GM19099 (cell line): ENCODE results near the gene TRPV4.

Experiments
- POLR2A ChIP-seq: IDR thresholded peaks from 3 replicates; pipeline ENCODE4 v1.6.1; 2011; ENCODE audit warnings: low read depth; ENCODE audit not compliant: insufficient read length; ENCODE audit errors: extremely low read depth

TRPV4 gene

DNA sequence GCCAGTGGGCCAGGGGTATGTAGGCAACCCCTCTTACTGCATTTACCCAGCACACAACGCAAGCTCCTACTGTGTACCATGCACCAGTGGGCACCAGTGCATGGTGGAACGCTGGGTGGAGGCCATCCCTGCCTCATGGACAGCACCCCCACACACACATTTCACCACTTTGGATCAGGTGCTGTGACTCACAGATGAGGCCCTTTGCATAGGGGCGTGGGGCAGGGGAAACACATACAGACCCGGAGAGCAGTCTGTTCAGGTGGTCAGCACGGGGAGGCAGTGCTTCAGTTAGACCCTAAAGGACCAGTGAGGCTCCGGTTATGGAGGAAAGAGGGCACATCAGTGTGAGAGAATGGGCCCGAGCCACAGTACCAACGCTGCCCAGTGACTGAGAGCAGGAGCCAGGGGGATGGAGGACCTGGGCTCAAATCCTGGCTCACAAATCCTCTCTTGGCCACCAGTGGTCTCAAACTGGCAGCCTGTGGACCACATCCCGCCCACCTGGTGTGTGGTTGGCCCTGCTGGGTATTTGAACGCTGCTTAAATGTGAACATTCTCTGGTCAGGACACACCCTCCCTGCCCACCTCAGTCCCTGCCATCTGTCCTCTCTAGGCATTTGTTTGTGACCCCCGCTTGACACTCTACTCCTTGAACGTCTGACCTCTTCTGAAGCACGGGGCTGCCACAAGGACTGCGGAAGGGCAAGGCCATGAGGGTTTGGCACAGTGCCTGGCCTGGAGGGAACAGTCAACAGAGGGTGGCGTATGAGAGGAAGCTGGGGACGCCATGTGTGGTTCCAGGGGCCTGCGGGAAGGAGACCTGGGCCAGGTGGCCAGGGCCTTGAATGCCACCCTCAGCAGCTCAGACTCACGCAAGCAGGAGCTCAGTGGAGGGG lies 72.9 kb downstream of the TRPV4 start:
- no peak for TF ChIP-seq POLR2A

DNA sequence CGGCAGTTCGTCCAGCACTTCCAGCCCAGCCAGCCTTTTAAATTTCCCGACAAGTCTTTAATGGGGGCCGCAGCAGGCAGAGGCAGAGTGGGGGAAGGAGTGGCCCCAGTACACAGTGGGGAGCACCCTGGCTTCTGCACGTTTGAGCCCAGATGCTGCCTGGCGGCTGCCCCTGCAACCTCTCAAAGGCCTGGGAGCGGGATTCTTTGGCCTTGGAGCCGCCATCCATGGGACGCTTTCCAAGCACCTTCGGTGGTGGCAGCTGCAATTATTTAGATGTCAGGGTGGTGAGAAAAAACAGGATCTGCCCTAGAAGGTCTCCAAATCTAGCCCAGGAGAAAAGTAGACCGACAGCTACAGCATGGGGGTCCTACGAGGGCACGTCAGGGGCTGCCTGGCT lies 73.6 kb downstream of the TRPV4 start:
- TF ChIP-seq POLR2A: no peak

DNA sequence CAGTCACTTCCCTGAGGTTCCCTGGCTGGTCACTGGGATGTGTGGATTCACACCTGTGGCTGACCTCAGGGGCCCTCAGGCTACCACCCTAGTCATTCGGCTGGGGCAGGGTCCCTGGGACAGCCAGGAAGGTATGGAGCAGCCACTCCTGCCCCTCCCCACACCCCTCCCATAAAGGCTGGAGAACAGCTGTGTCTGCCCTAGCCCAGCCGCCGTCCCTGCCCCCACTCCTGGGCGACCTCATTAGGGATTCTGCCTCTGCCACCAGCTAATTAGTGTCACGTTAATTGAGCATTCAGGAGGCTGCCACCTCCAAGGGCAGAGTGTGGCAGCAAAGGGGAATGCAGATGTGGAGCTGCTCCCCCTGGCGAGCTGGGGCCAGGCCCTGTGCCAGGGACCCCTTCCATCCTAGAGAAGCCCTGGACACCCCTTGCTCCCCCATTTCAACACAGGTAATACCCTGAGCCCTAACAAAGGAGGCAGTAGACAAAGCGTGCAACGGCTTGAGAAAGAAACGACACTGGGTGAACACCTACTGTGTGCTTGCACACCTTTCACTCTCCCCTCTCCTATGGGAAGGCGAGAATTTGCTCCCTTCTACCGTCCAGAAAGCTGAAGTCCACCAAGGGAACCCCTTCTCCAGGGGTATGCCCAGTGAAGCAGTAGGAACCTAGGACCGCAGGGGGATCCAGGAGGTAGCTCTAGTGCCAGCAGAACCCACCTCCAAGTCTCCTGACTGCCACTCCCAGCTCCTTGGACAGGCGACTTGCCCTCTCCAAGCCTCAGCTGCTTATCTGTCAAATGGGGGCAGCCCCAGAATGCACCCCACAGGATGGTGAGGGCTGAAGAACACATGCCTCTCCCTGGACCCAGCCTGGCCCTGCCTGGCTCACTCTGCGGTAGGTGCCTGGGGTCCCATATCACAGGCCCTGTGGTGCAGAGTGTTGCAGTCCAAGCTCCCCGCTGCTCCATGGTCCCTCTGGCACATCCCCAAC lies 74.5 kb downstream of the TRPV4 start:
- TF ChIP-seq POLR2A: no peak

DNA sequence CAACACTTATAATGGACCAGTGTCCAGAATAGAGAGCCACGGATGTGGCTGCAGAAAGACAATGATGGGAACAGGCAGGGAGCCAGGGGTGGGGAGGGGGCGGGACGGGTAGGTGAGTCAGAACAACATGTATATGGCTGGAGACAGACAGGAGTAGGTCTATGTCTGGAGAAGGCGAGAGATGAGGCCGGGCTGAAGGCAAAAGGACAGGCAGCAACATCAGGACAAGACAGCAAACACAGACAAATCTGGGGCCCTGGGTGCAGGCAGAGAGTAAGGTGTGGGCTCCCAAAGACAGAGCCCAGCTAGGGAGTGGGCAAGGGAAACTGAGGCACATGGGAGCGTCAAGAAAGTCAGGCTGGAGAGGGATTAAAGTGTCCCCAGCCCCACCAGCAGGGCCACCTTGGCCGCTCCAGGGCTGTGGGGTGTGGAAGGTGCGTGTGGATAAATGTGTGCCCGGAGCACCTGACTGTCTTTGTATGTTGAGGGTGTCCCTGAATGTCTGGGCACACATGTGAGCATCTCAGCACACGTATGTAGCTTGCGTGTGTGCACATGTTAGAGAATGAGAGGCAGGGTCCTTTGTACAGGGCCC lies 75.4 kb downstream of the TRPV4 start:
- no peak for TF ChIP-seq POLR2A

DNA sequence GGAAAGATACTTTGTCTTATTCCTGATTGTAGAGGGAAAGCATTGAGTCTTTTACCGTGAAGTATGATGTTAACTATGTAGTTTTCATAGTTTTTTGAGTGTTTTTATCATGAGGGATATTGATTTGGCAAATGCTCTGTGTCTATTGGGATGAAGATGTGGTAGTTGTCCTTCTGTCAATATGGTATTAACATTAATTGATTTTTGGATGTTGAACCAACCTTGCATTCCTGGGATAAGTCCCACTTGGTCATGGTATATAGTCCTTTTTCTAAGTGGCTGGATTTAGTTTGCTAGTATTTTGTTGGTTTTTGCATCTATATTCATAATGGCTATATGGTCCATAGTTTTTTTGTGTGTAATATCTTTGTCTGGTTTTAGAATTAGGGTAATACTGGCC lies 76.7 kb downstream of the TRPV4 start:
- TF ChIP-seq POLR2A: no peak

DNA sequence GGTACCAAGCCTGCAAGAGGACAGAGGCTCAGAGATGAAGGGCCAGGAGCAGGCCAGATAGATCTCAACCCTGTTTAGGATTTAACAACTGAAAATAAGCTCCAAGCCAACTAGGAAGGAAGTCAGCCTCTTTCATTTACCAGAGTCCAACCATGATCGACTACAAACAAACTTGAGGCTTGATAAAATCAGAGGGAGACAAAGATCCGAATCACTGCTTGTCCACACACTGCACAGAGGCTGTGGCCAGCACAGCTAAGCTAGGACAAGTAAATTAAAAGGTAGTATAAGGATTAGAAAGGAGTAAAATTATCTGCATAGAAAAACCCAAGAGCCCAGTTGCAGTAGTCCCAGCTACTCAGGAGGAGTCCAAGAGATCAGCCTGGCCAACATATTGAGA lies 79.2 kb downstream of the TRPV4 start:
- no peak for TF ChIP-seq POLR2A

DNA sequence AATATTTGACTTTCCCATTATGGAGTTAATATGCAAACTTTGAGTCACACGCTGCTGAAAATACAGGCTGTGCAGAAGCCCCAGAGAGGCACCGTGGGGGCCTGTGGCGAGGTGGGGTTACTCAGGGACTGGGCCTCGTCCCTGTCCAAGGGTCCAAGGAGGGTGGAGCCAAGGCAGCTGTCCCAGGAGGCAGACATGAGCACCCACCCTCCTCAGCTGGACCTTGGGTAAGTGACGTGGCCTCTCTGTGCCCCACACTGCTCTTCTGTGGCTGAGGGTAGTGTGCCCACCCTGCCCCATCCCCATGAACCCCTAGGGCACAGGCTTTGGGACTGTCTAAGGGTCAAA lies 80.2 kb downstream of the TRPV4 start:
- no peak for TF ChIP-seq POLR2A

DNA sequence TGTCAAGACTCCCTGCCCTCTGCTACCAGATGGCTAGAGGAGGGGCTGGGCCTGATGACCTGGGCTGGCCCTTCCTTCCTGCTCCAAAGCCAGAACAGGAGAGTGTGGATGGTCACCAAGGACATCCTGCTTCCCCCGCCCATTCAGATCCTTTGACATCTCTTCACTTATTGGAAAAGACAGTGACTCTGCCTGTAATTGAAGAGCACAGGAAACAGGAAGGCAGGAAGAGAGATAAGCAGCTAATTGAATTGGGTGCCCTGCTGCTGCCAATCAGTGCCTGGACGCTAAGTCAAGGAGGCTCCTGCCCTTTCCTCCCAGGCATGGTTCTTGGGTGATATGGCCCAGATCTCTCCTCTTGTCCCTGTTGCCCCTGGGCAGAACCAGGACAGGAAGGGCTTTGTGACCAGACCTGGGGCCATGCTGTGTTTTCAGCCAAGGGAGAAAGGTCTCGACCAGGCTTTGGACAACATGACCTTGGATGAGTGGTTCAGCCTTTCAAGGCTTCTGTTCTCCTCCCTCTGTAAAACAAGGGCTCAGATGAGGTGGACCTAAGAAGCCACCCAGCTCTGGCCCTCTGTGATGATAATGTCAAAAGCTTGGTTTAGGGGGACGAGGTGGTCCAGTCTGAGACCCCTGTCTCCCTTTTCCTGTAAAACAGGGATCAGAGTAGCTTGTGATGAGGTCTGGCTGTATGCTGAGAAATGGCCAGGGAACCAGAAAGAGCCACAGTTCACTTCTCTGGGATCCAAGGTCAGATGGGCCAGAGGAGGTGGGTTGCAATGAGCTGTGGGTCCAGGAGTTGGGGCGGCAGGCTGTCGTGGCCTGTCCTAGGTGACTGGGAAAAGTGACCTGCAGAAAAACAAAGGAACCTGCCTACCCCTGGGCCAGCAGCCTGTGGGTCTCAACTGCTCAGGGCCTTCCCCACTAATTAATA lies 80.8 kb downstream of the TRPV4 start:
- no peak for TF ChIP-seq POLR2A

DNA sequence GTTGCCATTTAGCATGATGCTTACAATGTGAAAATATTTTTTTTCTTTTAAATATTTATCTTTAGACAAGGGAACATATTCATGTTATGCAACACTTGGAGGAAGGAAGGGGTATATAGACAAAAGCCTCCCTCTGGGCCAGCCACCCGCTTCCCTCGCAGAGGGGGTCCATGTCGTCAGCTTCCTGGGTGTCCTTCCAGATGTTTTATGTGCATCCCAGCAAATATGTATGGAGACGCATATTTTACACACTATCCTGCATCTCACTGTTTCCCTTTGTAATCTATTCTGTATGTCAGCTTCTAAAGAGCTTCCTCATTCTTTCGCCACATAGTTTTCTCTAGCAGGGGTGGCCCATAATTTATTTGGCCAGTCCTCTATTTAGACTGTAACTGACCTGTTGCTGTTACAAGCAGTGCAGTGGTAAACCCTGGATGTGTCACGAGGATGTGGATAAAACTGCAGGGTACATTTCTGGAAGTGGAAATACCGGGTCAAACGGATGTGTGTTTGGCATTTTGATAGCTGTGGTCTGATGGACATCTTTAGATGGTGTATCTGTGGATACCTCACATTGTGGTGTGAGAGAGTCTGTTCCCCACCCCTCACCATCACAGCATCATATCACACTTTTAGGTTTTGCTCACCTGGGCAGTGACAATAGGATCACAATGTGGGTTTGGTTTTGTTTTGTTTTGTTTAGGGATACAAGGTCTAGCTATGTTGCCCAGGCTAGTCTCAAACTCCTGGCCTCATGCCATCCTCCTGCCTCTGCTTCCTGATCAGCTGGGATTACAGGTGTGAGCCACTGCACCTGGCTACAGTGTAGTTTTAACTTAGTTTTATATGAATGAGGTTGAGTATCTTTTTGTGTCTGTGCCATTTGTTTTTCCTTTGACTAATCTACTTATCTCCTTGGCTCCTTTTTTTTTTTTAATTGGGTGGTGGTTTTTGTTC lies 87.9 kb downstream of the TRPV4 start:
- TF ChIP-seq POLR2A: no peak

DNA sequence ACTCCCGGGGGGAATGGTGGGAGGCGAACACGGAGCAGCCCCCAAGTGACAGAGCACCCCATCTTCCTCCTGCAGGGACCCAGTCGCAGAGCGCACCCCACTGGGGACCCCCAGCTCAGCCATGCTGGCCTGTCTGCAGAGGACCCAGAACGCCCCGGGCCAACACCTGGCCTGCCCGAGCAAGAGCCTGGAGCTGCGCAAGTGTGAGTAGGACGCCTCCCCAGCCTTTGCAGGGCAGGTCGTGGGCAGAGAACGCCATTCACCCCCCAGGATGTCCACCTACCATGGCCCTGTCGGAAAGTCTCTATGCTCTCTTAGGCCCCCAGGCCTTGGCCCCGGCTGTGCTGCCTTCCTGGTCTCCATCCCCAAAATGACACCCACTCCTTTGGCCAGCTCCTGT lies 89.2 kb downstream of the TRPV4 start:
- no peak for TF ChIP-seq POLR2A

DNA sequence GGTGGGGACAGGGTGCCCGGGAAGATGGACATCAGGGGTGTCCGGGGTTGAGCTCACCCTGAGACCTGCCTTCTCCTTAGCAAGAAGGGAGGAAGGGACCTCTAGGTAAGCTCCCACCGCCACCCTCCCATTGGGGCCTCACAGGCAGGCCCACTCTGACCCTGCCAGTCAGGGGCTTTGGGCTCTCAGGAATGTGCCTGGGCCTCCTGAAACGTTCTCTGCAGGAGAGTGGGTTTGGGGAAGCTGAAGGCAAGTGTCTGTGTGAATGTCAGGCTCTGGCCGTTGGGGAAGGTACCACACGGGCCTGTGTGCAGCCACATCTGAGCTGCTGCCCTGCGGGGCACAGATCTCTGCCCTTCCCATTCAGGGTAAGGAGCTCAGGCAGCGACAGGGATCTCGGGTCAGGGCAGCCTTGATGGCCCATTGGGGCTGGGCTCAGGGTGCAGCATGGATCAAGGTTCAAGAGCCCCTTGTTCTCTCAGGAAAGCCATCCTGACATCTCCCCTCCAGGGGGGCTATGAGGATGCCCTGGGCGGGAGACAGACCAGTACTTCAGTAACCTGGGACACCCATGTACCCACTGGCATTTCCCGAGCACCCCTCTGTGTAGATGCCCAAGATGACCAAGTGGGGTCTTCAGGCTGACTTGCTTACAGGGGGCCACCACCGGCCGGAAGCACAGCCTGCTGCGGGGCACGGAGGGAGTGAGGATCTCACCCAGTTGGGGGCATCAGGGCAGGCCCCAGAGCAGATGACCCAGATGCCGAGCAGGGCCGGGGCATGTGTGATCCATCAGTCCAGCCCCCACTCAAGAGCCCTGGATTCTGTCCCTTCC lies 89.9 kb downstream of the TRPV4 start:
- no peak for TF ChIP-seq POLR2A

DNA sequence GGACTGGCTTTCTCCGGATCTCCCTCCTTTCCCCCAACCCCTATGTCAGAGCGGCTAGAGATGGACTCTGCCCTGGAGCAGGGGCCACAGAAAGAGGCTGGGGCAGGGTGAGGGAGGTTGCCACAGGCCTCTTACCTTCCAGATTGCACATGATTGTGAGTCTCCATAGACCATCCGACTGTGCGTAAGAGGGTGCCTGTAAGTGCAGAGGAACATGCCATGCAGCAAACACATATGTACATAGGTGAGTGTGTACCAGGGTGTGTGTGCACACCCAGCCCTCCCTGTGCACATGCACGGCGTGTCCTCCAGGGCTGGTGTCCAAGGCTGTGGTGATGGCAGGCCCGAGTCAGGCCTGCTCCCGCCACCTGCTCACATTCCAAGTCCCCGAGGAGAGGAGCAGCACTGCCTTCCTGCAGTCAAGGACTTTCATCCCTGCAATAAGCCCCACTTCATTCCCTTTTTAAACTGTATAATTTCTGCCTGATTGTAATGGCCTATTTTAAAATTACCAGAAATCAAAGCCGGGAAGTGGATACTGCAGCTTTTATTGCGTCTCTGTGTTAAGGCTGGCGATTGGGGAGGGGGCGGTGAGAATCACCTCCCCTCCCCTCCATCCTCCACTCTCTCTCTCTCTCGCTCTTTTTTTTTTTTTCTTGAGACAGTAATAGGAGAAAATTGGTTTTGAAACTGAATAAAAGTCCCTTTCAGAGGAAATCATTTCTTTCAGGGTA lies 91.1 kb downstream of the TRPV4 start:
- no peak for TF ChIP-seq POLR2A
